ENCODE results near the gene CRYGD. TPM values are rescaled to one million over a fixed set of nuclear protein-coding genes. Genes with fewer than 3 reads are reported as not detected.

Gene CRYGD
- total and polyA plus RNA-seq, 2 of the 13 experiments (the other 11 are each of a cell fraction or from before 2014, with no cell fraction given) = not detected

DNA sequence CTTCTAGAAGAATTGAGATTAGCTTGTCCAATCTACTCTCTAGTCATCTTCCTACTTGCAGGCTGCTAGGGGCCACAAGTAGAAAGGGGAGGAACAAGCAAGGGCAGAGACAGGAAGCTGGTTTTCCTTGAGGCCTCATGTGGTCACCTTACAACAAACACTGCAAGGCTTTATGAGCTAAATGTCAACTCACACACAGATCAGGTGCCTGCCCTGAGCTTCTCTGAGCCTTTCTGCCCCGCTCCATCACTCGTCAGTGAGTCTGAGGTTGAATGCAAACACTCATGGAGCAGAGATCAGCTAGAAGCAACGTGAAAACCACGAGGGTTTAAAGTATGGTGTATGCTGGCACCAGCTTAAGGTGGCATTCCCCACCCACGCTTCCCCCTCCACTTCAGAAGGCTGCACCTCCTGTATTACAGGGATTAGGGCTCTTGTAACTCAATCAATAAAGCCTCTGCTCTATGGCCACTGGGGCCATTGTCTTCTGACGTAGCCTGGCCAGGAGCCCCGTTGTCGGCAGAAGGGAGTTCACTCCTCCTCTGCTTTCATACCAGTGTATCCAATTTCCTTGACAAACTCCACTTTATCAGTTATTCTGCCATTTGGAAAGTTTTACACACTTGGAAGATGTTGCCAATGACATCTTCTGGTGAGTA, 10.7 kb upstream of the CRYGD start (continued):
- no peak for TF ChIP-seq ZNF354B (CRISPR knock-in tag; IDR thresholded peaks at IDR 0.05)
- TF ChIP-seq IRF2 (CRISPR knock-in tag; IDR thresholded peaks at IDR 0.05) = 0 out of 2 replicates have a peak, but pooled peaks have one; percentile 36
- no peak for TF ChIP-seq PTBP1 (IDR thresholded peaks at IDR 0.05; ENCODE audit: low read depth, low read length, poor library complexity, severe bottlenecking)
- no peak for TF ChIP-seq SKI (IDR thresholded peaks at IDR 0.05; ENCODE audit: partially characterized antibody)
- 0 out of 2 replicates have a peak, but pooled peaks have one; percentile 8 for TF ChIP-seq NR2C2 (CRISPR knock-in tag; IDR thresholded peaks at IDR 0.05; ENCODE audit: borderline replicate concordance)
- TF ChIP-seq CHD4 (IDR thresholded peaks at IDR 0.05; ENCODE audit: borderline replicate concordance, low read length) = no peak
- TF ChIP-seq, protein P1, sequence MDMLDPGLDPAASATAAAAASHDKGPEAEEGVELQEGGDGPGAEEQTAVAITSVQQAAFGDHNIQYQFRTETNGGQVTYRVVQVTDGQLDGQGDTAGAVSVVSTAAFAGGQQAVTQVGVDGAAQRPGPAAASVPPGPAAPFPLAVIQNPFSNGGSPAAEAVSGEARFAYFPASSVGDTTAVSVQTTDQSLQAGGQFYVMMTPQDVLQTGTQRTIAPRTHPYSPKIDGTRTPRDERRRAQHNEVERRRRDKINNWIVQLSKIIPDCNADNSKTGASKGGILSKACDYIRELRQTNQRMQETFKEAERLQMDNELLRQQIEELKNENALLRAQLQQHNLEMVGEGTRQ (IDR thresholded peaks at IDR 0.05; ENCODE audit: low read depth, low read length) = no peak
- TF ChIP-seq, protein P1 (CRISPR knock-in tag; IDR thresholded peaks at IDR 0.05; ENCODE audit: borderline replicate concordance) = no peak
- peak; percentile 70 for TF ChIP-seq HNF4A (CRISPR knock-in tag; IDR thresholded peaks at IDR 0.05)
- TF ChIP-seq ZNF777 (CRISPR knock-in tag; IDR thresholded peaks at IDR 0.05) = no peak
- no peak for TF ChIP-seq HOXA5 (CRISPR knock-in tag; IDR thresholded peaks at IDR 0.05)
- TF ChIP-seq DMAP1 (CRISPR knock-in tag; IDR thresholded peaks at IDR 0.05) = no peak
- no peak for TF ChIP-seq ZNF34 (CRISPR knock-in tag; IDR thresholded peaks at IDR 0.05; ENCODE audit: borderline replicate concordance)
- no peak for TF ChIP-seq CC2D1A (CRISPR knock-in tag; IDR thresholded peaks at IDR 0.05)
- no peak for TF ChIP-seq TCF7L2 (IDR thresholded peaks at IDR 0.05; ENCODE audit: low read depth, low read length)
- no peak for TF ChIP-seq BRD4 (CRISPR knock-in tag; IDR thresholded peaks at IDR 0.05)
- no peak for TF ChIP-seq ZBTB25 (CRISPR knock-in tag; IDR thresholded peaks at IDR 0.05)
- TF ChIP-seq, protein P2, sequence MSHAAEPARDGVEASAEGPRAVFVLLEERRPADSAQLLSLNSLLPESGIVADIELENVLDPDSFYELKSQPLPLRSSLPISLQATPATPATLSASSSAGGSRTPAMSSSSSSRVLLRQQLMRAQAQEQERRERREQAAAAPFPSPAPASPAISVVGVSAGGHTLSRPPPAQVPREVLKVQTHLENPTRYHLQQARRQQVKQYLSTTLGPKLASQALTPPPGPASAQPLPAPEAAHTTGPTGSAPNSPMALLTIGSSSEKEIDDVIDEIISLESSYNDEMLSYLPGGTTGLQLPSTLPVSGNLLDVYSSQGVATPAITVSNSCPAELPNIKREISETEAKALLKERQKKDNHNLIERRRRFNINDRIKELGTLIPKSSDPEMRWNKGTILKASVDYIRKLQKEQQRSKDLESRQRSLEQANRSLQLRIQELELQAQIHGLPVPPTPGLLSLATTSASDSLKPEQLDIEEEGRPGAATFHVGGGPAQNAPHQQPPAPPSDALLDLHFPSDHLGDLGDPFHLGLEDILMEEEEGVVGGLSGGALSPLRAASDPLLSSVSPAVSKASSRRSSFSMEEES (CRISPR knock-in tag; IDR thresholded peaks at IDR 0.05) = peak; percentile 61; the same call in 1 of the 2 replicates
- TF ChIP-seq ZBTB2 (CRISPR knock-in tag; IDR thresholded peaks at IDR 0.05; ENCODE audit: low read depth) = no peak
- TF ChIP-seq PITX1 (CRISPR knock-in tag; IDR thresholded peaks at IDR 0.05) = no peak; the same call in 1 of the 2 replicates
- no peak for TF ChIP-seq MEIS1 (CRISPR knock-in tag; IDR thresholded peaks at IDR 0.05; ENCODE audit: borderline replicate concordance)
- 0 out of 2 replicates have a peak, but pooled peaks have one; percentile 8 for TF ChIP-seq PAWR (CRISPR knock-in tag; IDR thresholded peaks at IDR 0.05; ENCODE audit: borderline replicate concordance)
- TF ChIP-seq ZFP62 (CRISPR knock-in tag; IDR thresholded peaks at IDR 0.05) = no peak
- no peak for TF ChIP-seq ZNF780A (CRISPR knock-in tag; IDR thresholded peaks at IDR 0.05)

All from HepG2 (cell line).